GM18868 (cell line): ENCODE data around the gene TMEM117.
"Not testable (repeated sequence)": the region's sequence is repeated elsewhere in the genome, so short reads cannot be mapped to it uniquely, and the experiment has no call there.

Source experiments
- ATAC-seq: cut with Tn5 transposase; IDR thresholded peaks from one replicate; pipeline ENCODE4 v1.9.1; 2021; ENCODE audit warnings: mild to moderate bottlenecking, moderate library complexity; ENCODE audit not compliant: unreplicated experiment

TMEM117 gene

GRCh38 chr12:43836475-43836989, 651 bp downstream of the TMEM117 start:
- ATAC-seq, result peak; percentile 24

- ATAC-seq, result no peak
Measured at GRCh38 chr12:43840338-43840737, 4.5 kb downstream of the TMEM117 start.

DNA sequence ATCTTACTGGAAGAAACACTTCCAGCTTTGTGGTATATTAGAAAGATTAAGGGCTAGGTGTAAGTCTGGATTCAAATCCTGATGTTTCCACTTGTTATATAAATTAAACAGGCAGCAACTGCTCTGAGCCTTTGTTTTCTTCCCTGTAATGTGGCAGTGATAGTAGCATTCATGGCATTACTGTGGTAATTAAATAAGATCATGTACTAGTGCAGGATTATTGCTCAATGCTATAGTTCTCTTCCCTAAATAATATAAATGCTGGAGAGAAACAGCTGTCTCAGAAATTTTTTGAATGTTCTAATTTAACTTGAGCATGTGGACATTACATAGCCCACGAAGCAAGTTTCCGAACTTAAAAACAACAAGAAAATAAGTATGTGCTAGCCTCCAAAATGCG, 5.4 kb downstream of the TMEM117 start:
- no peak for ATAC-seq

- ATAC-seq, result no peak
Measured at GRCh38 chr12:43842259-43842658, 6.4 kb downstream of the TMEM117 start.

GRCh38 chr12:43847425-43848225, 11.7 kb downstream of the TMEM117 start:
- not testable (repeated sequence) for ATAC-seq

- no peak for ATAC-seq
Measured at GRCh38 chr12:43848226-43848507, 12.3 kb downstream of the TMEM117 start.

DNA sequence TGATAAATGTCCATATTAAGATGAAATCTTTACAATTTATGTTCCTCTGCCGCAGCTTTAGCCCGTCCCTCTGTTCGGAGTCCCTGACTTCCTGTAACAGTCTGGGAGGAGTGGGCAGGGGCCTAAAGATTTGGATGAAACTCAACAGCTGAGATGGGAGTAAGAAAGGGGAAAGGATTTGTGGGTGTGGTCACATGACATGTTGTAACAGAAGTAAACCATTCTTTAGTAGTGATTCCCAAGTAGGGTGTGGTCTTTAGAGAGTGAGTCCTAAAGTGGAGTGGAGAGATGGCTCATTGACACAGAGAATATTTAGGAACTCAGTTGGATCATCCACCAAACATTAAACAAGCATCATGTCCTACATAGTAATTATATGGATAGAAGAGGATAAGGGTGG, 12.9 kb downstream of the TMEM117 start:
- no peak for ATAC-seq

- no peak for ATAC-seq
Measured at GRCh38 chr12:43852744-43853143, 16.9 kb downstream of the TMEM117 start.

DNA sequence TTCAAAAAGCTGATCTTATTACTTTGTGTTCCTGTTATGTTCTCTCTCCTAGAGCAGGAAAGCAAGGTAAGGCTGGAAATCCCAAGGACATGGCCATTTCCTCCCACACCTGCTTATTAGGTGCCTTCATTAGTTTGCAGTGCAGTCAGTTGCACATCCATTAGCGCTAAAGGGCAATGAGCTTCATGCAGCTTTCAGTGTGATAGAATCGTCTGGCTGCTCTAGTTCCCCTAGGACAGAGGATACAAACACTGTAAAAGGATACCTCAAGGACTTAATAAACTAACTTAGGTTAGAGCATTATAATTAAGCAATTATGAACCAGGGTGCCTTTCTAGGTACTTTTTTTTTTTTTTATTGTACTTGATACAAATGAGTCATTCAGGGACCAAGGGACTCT, 21.1 kb downstream of the TMEM117 start:
- no peak for ATAC-seq

GRCh38 chr12:43858096-43858495, 22.2 kb downstream of the TMEM117 start:
- ATAC-seq, result no peak

DNA sequence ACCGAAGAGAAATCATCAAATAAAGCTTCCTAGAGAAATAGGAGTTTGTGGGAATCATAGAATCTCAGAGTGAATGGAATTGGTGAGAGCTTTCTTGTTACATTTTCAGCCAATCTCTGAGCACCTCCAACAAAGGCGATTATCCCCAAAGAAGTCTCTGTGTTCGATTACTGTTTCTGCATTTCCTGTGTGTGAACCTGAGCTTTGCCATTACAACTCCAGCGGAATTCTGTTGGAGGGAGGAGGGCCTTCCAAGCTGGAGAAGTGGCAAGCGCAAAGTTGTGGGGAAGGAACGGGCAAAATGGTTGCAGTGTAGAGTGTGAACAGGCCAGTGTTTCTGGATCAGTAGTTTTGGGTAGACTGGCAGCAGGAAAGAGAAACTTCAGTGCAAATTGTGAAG, 23.1 kb downstream of the TMEM117 start:
- no peak for ATAC-seq

- ATAC-seq, result peak; percentile 59
Measured at GRCh38 chr12:43861015-43861839, 25.3 kb downstream of the TMEM117 start.

DNA sequence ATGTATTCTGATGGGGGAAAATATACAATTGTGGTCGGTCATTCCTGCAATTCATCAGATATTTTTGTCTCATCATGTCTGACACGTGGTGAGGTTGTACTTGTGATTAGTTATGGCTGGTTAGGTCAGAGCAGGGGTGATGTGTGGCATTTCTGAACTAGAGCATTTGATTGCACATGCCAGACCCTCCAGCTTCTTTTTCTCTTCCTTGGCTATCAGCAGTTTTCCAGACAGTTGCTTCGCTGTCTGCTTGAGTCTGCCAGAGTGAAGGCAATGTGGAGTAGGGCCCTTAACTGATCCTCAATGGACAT, 25.9 kb downstream of the TMEM117 start:
- ATAC-seq, result no peak

DNA sequence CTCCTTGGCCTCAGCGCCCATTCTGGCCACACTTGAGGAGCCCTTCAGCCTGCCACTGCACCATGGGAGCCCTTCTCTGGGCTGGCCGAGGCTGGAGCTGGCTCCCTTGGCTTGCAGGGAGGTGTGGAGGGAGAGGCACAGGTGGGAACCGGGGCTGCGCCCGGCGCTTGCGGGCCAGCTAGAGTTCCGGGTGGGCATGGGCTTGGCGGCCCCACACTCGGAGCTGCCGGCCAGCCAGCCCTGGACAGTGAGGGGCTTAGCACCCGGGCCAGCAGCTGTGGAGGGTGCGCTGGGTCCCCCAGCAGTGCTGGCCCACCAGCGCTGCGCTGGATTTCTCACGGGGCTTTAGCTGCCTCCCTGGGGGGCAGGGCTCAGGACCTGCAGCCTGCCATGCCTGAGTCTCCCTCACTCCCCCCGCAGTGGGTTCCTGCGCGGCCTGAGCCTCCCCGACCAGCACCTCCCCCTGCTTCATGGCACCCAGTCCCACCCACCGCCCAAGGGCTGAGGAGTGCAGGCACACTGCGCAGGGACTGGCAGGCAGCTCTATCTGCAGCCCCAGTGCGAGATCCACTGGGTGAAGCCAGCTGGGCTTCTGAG, 28.0 kb downstream of the TMEM117 start:
- ATAC-seq, result no peak

DNA sequence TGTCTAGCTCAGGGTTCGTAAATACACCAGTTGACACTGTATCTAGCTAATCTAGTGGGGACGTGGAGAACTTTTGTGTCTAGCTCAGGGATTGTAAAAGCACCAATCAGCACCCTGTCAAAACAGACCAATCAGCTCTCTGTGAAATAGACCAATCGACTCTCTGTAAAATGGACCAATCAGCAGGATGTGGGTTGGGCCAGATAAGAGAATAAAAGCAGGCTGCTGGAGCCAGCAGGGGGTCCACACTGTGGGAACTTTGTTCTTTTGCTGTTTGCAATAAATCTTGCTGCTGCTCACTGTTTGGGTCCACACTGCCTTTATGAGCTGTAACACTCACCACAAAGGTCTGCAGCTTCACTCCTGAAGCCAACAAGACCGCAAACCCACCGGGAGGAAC, 28.7 kb downstream of the TMEM117 start:
- not testable (repeated sequence) for ATAC-seq

- no peak for ATAC-seq
Measured at GRCh38 chr12:43869184-43869583, 33.3 kb downstream of the TMEM117 start.

- not testable (repeated sequence) for ATAC-seq
Measured at GRCh38 chr12:43869765-43870164, 33.9 kb downstream of the TMEM117 start.

DNA sequence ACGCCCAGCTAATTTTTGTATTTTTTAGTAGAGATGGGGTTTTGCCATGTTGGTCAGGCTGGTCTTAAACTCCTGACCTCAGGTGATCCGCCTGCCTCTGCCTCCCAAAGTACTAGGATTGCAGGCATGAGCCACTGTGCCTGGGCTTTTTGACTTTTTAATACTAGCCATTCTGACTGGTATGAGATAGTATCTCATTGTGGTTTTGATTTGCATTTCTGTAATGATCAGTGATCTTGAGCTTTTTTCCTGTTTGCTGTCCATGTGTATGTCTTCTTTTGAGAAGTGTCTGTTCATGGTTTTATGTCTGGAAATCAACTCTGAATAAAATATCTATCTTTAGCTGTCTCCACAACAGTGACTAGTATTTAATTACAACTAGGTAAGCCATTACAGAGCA, 35.4 kb downstream of the TMEM117 start:
- not testable (repeated sequence) for ATAC-seq

- ATAC-seq, result no peak
Measured at GRCh38 chr12:43872396-43872795, 36.5 kb downstream of the TMEM117 start.

DNA sequence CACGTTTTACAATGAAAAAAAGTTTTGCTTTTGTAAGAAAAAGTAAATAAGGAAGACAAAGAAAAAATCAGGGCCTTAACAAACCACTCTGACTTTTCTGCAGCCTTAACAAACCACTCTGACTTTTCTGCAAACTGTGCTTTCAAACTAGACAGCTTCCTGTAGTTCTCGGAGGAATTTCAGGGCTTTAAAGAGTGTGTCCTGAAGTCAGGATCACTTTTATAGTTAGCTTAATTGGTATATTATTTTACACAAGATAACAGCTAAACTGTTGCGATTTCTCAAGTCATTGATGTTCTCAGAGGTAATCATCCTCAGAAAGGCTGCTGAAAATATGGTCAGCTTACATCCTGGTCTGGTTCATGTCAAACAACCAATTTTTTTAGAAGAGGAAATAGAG, 42.2 kb downstream of the TMEM117 start:
- ATAC-seq, result no peak

- no peak for ATAC-seq
Measured at GRCh38 chr12:43880547-43880946, 44.7 kb downstream of the TMEM117 start.
